ENCODE results near the gene R3HCC1L.

DNA sequence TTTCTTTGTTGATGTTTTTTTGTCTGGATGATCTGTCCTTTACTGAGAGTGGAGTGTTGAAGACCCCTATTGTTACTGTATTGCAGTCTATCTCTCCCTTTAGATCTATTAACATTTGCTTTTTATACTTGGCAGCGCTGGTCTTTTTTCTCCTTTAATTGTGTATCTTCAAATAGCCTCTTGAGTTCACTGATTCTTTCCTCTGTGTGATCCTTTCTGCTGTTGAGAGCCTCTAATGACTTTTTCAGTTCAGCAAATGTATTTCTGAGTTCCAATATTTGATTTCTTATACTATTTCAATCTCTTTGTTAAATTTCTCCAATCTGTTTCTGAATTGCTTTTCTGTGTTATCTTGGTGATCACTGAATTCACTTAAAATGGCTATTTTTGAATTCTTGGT is 15.4 kb downstream of the R3HCC1L start:
- no peak for TF ChIP-seq POLR2A (IDR thresholded peaks at IDR 0.05)
- TF ChIP-seq CTCF (IDR thresholded peaks at IDR 0.05), result no peak

Data from Peyer's patch (tissue), 4 donors.